ENCODE results near the gene ASCC1.
A peak's percentile ranks its signal among the peaks of the same experiment; 100 is the strongest.
"Not testable (repeated sequence)": the region's sequence is repeated elsewhere in the genome, so short reads cannot be mapped to it uniquely, and the experiment has no call there.

Gene ASCC1

GRCh38 chr10:72215611-72216549 lies at the start of gene ASCC1, which contains the start of gene ANAPC16:
ASCC1 (minus strand) TSS chr10:72216276; CDS start chr10:72213298, 2,978 bp downstream.
ANAPC16 (plus strand) TSS chr10:72216012; CDS start chr10:72223915, 7,903 bp downstream.
- peak; percentile 92 to 95 for DNase-seq

- no peak for DNase-seq
Observed at GRCh38 chr10:72265508-72265907, 49.4 kb upstream of the ASCC1 start.

- DNase-seq, result no peak
Observed at GRCh38 chr10:72264536-72264935, 48.5 kb upstream of the ASCC1 start.

GRCh38 chr10:72263613-72264241 lies 47.7 kb upstream of the ASCC1 start:
- no peak for DNase-seq

- no peak for DNase-seq
Observed at GRCh38 chr10:72261784-72262404, 45.8 kb upstream of the ASCC1 start.

- DNase-seq, result peak in 1 of 2 experiments; percentile 40
Observed at GRCh38 chr10:72260976-72261783, 45.1 kb upstream of the ASCC1 start.

GRCh38 chr10:72260239-72260975 lies 44.3 kb upstream of the ASCC1 start:
- peak; percentile 73 to 75 for DNase-seq

GRCh38 chr10:72259491-72260238 lies 43.6 kb upstream of the ASCC1 start:
- no peak for DNase-seq

- no peak for DNase-seq
Observed at GRCh38 chr10:72258617-72259016, 42.5 kb upstream of the ASCC1 start.

GRCh38 chr10:72257051-72257892 lies 41.2 kb upstream of the ASCC1 start:
- no peak for DNase-seq

GRCh38 chr10:72255977-72256729 lies 40.1 kb upstream of the ASCC1 start:
- no peak for DNase-seq

- DNase-seq, result no peak
Observed at GRCh38 chr10:72254813-72255568, 38.9 kb upstream of the ASCC1 start.

- no peak for DNase-seq
Observed at GRCh38 chr10:72253578-72253977, 37.5 kb upstream of the ASCC1 start.

- DNase-seq, result no peak
Observed at GRCh38 chr10:72252972-72253371, 36.9 kb upstream of the ASCC1 start.

- no peak for DNase-seq
Observed at GRCh38 chr10:72251635-72252034, 35.6 kb upstream of the ASCC1 start.

GRCh38 chr10:72250666-72251065 lies 34.6 kb upstream of the ASCC1 start:
- DNase-seq, result no peak

- DNase-seq, result not testable (repeated sequence)
Observed at GRCh38 chr10:72249176-72249862, 33.2 kb upstream of the ASCC1 start.
